ENCODE results near the gene SLC2A2.

SLC2A2 gene

DNA sequence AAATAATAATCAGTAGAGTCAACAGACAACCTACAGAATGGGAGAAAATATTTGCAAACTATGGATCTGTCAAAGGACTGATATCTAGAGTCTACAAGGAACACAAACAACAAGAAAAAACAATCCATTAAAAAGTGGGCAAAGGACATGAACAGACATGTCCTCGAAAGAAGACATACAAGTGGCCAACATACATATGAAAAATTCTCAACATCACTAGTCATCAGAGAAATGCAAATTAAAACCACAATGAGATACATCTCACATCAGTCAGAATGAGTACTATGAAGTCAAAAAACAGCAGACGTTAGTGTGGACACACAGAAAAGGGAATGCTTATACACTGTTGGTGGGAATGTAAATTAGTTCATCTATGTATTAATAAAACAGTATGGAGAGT is 33.7 kb downstream of the SLC2A2 start:
- TF ChIP-seq, protein P1, sequence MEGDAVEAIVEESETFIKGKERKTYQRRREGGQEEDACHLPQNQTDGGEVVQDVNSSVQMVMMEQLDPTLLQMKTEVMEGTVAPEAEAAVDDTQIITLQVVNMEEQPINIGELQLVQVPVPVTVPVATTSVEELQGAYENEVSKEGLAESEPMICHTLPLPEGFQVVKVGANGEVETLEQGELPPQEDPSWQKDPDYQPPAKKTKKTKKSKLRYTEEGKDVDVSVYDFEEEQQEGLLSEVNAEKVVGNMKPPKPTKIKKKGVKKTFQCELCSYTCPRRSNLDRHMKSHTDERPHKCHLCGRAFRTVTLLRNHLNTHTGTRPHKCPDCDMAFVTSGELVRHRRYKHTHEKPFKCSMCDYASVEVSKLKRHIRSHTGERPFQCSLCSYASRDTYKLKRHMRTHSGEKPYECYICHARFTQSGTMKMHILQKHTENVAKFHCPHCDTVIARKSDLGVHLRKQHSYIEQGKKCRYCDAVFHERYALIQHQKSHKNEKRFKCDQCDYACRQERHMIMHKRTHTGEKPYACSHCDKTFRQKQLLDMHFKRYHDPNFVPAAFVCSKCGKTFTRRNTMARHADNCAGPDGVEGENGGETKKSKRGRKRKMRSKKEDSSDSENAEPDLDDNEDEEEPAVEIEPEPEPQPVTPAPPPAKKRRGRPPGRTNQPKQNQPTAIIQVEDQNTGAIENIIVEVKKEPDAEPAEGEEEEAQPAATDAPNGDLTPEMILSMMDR (IDR thresholded peaks at IDR 0.05; ENCODE audit: low read depth, low read length, missing control alignments): no peak
- H3K4me3 ChIP-seq (ENCODE audit: low read depth, low read length): no peak overlapping the region
- in situ Hi-C loops (cut with HindIII; ENCODE audit: low sequenced_read_pairs): no loop called here
- no peak for DNase-seq (ENCODE audit: low read depth)

DNA sequence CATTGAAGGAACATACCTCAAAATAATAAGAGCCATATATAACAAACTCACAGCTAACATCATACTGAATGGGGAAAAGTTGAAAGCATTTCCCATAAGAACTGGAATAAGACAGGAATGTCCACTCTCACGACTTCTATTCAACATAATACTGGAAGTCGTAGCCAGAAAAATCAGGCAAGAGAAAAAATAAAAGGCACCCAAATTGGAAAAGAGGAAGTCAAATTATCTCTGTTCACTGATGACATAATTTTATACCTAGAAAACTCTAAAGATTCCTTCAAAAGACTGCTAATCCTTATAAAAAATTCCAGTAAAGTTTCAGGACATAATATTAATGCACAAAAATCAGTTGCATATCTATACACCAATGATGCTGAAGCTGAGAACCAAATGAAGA is 34.9 kb downstream of the SLC2A2 start:
- no peak for DNase-seq (ENCODE audit: low read depth)
- TF ChIP-seq, protein P1 (IDR thresholded peaks at IDR 0.05; ENCODE audit: low read depth, low read length, missing control alignments): no peak
- in situ Hi-C loops (cut with HindIII; ENCODE audit: low sequenced_read_pairs): no loop called here
- no peak overlapping the region for H3K4me3 ChIP-seq (ENCODE audit: low read depth, low read length)

- TF ChIP-seq, protein P1 (IDR thresholded peaks at IDR 0.05; ENCODE audit: low read depth, low read length, missing control alignments): no peak
- DNase-seq (ENCODE audit: low read depth): no peak
- H3K4me3 ChIP-seq (ENCODE audit: low read depth, low read length): no peak overlapping the region
- in situ Hi-C loops (cut with HindIII; ENCODE audit: low sequenced_read_pairs): no loop called here
These were observed 37.3 kb downstream of the SLC2A2 start for GRCh38 chr3:170989100-170989648.

GRCh38 chr3:170988378-170988777 is 38.1 kb downstream of the SLC2A2 start:
- in situ Hi-C loops (cut with HindIII; ENCODE audit: low sequenced_read_pairs): no loop called here
- TF ChIP-seq, protein P1 (IDR thresholded peaks at IDR 0.05; ENCODE audit: low read depth, low read length, missing control alignments): no peak
- H3K4me3 ChIP-seq (ENCODE audit: low read depth, low read length): no peak overlapping the region
- no peak for DNase-seq (ENCODE audit: low read depth)

DNA sequence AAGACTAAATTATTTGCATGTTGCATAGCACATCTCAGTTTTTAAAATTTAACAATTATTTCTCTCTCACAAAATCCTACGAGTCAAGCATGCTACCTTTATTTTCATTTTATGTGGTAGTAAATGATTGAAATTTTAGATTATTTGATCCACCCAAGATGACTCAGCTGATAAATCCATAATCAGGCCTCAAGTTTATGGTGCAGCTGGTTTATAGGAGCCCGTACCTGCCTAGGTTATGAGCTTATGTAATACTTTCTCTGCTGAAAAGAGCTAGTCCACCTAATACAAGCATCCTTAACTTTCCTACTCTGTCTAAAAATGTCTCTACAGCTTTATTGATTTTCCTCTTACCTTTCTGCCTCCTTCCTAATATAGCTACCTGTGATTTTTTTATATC is 41.2 kb downstream of the SLC2A2 start:
- TF ChIP-seq, protein P1 (IDR thresholded peaks at IDR 0.05; ENCODE audit: low read depth, low read length, missing control alignments): no peak
- in situ Hi-C loops (cut with HindIII; ENCODE audit: low sequenced_read_pairs): no loop called here
- H3K4me3 ChIP-seq (ENCODE audit: low read depth, low read length): no peak overlapping the region
- DNase-seq (ENCODE audit: low read depth): no peak

DNA sequence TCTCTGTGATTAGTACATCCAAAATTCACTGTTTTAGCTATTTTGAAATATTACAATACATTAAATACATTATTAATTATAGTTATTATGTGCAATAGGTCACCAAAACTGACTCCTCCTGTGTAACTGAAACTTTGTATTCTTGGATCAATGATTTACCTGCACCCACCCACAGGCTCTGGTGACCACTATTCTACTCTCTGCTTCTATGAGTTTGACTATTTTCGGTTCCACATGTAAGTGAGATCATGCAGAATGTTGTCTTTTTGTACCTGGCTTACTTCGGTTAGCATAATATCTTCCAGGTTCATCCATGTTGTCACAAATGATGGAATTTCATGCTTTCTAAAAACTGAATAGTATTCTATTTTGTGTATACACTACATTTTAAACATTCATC is 43.8 kb downstream of the SLC2A2 start:
- no peak for DNase-seq (ENCODE audit: low read depth)
- in situ Hi-C loops (cut with HindIII; ENCODE audit: low sequenced_read_pairs): no loop called here
- TF ChIP-seq, protein P1 (IDR thresholded peaks at IDR 0.05; ENCODE audit: low read depth, low read length, missing control alignments): no peak
- H3K4me3 ChIP-seq (ENCODE audit: low read depth, low read length): no peak overlapping the region

DNA sequence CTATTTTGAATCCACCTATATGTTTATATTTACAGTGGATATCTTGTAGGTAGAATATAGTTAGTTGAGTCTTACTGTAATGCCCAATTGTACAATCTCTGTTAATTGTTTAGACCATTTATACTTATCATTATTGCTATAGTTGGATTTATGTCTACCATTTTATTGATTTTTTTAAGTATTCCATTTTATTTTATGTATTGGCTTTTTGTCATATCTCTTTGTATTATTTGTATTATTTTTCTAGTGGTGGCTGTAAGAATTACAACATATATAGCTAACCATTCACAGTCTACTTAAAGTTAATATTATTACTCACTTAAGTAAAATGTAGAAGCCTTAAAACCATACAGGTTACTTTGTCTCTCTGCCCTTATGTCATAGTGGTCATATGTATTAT is 46.1 kb downstream of the SLC2A2 start:
- in situ Hi-C loops (cut with HindIII; ENCODE audit: low sequenced_read_pairs): no loop called here
- no peak for DNase-seq (ENCODE audit: low read depth)
- TF ChIP-seq, protein P1 (IDR thresholded peaks at IDR 0.05; ENCODE audit: low read depth, low read length, missing control alignments): no peak
- H3K4me3 ChIP-seq (ENCODE audit: low read depth, low read length): no peak overlapping the region
